ENCODE measurements around the gene EFNA1. TPM values are rescaled to one million over a fixed set of nuclear protein-coding genes. Genes with fewer than 3 reads are reported as not detected.

The EFNA1 gene
- polyA plus RNA-seq, 1 of the 3 experiments (the other 2 are of a cell fraction) = 14.4 TPM

GRCh38 chr1:155184351-155184811 lies 56.7 kb downstream of the EFNA1 start:
- no peaks in the 10 kb centered on the region for H4K20me1 ChIP-seq (ENCODE audit: insufficient read depth)
- ChIA-PET POLR2A (interaction anchor here (1.0 to 2.0 kb wide), 3 partner anchors 9 to 59 kb away, joined by 3 to 19 read pairs (median 9); no protein-coding TSS in a partner anchor), CTCF (interaction anchor here (0.7 to 5.4 kb wide), 11 partner anchors 8 to 99 kb away, joined by 3 to 60 read pairs (median 4); partner anchors contain the start of genes KRTCAP2 and TRIM46)
- H2AFZ ChIP-seq (ENCODE audit: low read depth) = no peak overlapping the region
- no peak overlapping the region for H3K4me3 ChIP-seq (ENCODE audit: low read depth in 2 of 2, low read length in 1 of 2)
- H3K9me2 ChIP-seq = no peaks in the 10 kb centered on the region
- WGBS (ENCODE audit: low lambda C conversion rate) = 94% methylated on average over 4 of the region's 4 CpGs
- peak overlapping the region in 1 of 2 experiments; percentile 62; a peak in 1 of 4 replicates for H3K27ac ChIP-seq (ENCODE audit: low read depth in 2 of 2, low read length in 1 of 2)
- no peaks in the 10 kb centered on the region for H3K9me3 ChIP-seq
- H3K9ac ChIP-seq = no peak overlapping the region
- H3K79me2 ChIP-seq (ENCODE audit: insufficient read depth) = no peaks in the 10 kb centered on the region
- peaks cover 9 to 24% of the 10 kb centered on the region in 2 experiments for H3K36me3 ChIP-seq (replicated peaks in 1 of 2; ENCODE audit: control insufficient read depth in 1 of 2, insufficient read depth in 2 of 2, low read length in 1 of 2)
- H3K4me1 ChIP-seq (ENCODE audit: control insufficient read depth in 1 of 2, insufficient read depth in 2 of 2, low read depth in 1 of 2, low read length in 1 of 2) = peaks cover 0 to 25% of the 10 kb centered on the region in 2 experiments; a peak in 1 of 4 replicates
- DNase-seq = no peak
- H3K27me3 ChIP-seq (ENCODE audit: insufficient read depth) = no peaks in the 10 kb centered on the region
- TF ChIP-seq POLR2AphosphoS5 (IDR thresholded peaks at IDR 0.05; ENCODE audit: low read depth, low read length) (no peak), EZH2phosphoT487 (IDR thresholded peaks at IDR 0.05; ENCODE audit: borderline replicate concordance, low read depth) (no peak), USF2 (IDR thresholded peaks at IDR 0.05; ENCODE audit: borderline replicate concordance, low read depth, low read length) (no peak), NRF1 (IDR thresholded peaks at IDR 0.05; ENCODE audit: low read depth, low read length) (no peak)
- no peak overlapping the region for H3K4me2 ChIP-seq
- H3F3A ChIP-seq (replicated peaks; ENCODE audit: insufficient read depth) = peaks cover 4% of the 10 kb centered on the region

Small RNA genes lying within 50 kb of the gene (small RNA-seq; reads per million reads assigned to genes)
- gene HMGN2P18 (0 reads per million in 7 experiments), gene RF00019 (0 reads per million in 7 experiments)

Other genes with a start within 250 kb of the EFNA1 start
- 50.7 and 59.6 TPM in 2 replicates for gene PMVK, start 191.2 kb upstream of the EFNA1 start, polyA plus RNA-seq (2012; rRNA removed)
- 55.9 and 64.3 TPM in 2 replicates for gene PBXIP1, start 171.8 kb upstream of the EFNA1 start, polyA plus RNA-seq (2012; rRNA removed)
- 23.3 and 28.2 TPM in 2 replicates for gene PYGO2, start 166.1 kb upstream of the EFNA1 start, polyA plus RNA-seq (2012; rRNA removed)
- 338 and 395 TPM in 2 replicates for gene SHC1, start 157.1 kb upstream of the EFNA1 start, polyA plus RNA-seq (2012; rRNA removed)
- gene CKS1B, start 153.2 kb upstream of the EFNA1 start, polyA plus RNA-seq (2012; rRNA removed) = 256 and 308 TPM in 2 replicates
- 50.8 and 56.2 TPM in 2 replicates for gene FLAD1, start 144.5 kb upstream of the EFNA1 start, polyA plus RNA-seq (2012; rRNA removed)
- 0.26 TPM in 1 of 2 replicates, not detected in the other for gene LENEP, start 134.3 kb upstream of the EFNA1 start, polyA plus RNA-seq (2012; rRNA removed)
- gene ZBTB7B, start 125.1 kb upstream of the EFNA1 start, polyA plus RNA-seq (2012; rRNA removed) = 15.7 and 22.1 TPM in 2 replicates
- gene DCST2, start 94.1 kb upstream of the EFNA1 start, polyA plus RNA-seq (2012; rRNA removed) = 0.76 and 1.1 TPM in 2 replicates
- gene DCST1, start 94.1 kb upstream of the EFNA1 start, polyA plus RNA-seq (2012; rRNA removed) = not detected in 2 replicates
- gene ADAM15, start 76.6 kb upstream of the EFNA1 start, polyA plus RNA-seq (2012; rRNA removed) = 60.1 and 64.1 TPM in 2 replicates
- gene EFNA4, start 64.1 kb upstream of the EFNA1 start, polyA plus RNA-seq (2012; rRNA removed) = 15.9 and 17.7 TPM in 2 replicates
- gene EFNA3, start 49.0 kb upstream of the EFNA1 start, polyA plus RNA-seq (2012; rRNA removed) = 5.5 and 6.0 TPM in 2 replicates
- 58.4 and 71.1 TPM in 2 replicates for gene SLC50A1, start 8.0 kb downstream of the EFNA1 start, polyA plus RNA-seq (2012; rRNA removed)
- 307 and 317 TPM in 2 replicates for gene DPM3, start 12.7 kb downstream of the EFNA1 start, polyA plus RNA-seq (2012; rRNA removed)
- 203 and 238 TPM in 2 replicates for gene KRTCAP2, start 45.4 kb downstream of the EFNA1 start, polyA plus RNA-seq (2012; rRNA removed)
- gene TRIM46, start 46.0 kb downstream of the EFNA1 start, polyA plus RNA-seq (2012; rRNA removed) = 12.3 and 12.7 TPM in 2 replicates
- 124 and 162 TPM in 2 replicates for gene THBS3, start 80.0 kb downstream of the EFNA1 start, polyA plus RNA-seq (2012; rRNA removed)
- 79.1 TPM in 2 replicates for gene MTX1, start 80.8 kb downstream of the EFNA1 start, polyA plus RNA-seq (2012; rRNA removed)
- 20.0 and 30.6 TPM in 2 replicates for gene ENTREP3, start 127.6 kb downstream of the EFNA1 start, polyA plus RNA-seq (2012; rRNA removed)
- gene SCAMP3, start 134.5 kb downstream of the EFNA1 start, polyA plus RNA-seq (2012; rRNA removed) = 193 and 225 TPM in 2 replicates
- 76.7 and 81.8 TPM in 2 replicates for gene CLK2, start 145.6 kb downstream of the EFNA1 start, polyA plus RNA-seq (2012; rRNA removed)
- 9.7 and 10.1 TPM in 2 replicates for gene HCN3, start 149.6 kb downstream of the EFNA1 start, polyA plus RNA-seq (2012; rRNA removed)
- 0.03 TPM in 1 of 2 replicates, not detected in the other for gene PKLR, start 173.6 kb downstream of the EFNA1 start, polyA plus RNA-seq (2012; rRNA removed)
- gene FDPS, start 181.0 kb downstream of the EFNA1 start, polyA plus RNA-seq (2012; rRNA removed) = 126 and 142 TPM in 2 replicates
- 43.1 and 49.9 TPM in 2 replicates for gene RUSC1, start 193.0 kb downstream of the EFNA1 start, polyA plus RNA-seq (2012; rRNA removed)

Data from SK-N-SH (cell line).